Activated CD4-positive, alpha-beta T cell treated with anti-CD3 and anti-CD28 coated beads, Interleukin-2, amount 50 U/mL, for 24 hours (primary cell): ENCODE measurements around the gene CHST8.
A peak's percentile ranks its signal among the peaks of the same experiment; 100 is the strongest.

Experiments used
- DNase-seq, 2 donors: peaks; one replicate each; pipeline ENCODE4 v3.0.0-alpha.2; 2020; ENCODE audit warnings: low read depth in 1 of 2, low spot score in 1 of 2

CHST8 gene

GRCh38 chr19:33763633-33764371, 142.0 kb downstream of the CHST8 start:
- no peak for DNase-seq

GRCh38 chr19:33766623-33767022, 144.9 kb downstream of the CHST8 start:
- no peak for DNase-seq

- no peak for DNase-seq
Observed at GRCh38 chr19:33767898-33768413, 146.2 kb downstream of the CHST8 start.

- no peak for DNase-seq
Observed at GRCh38 chr19:33769208-33769607, 147.5 kb downstream of the CHST8 start.

- DNase-seq: no peak
Observed at GRCh38 chr19:33770107-33770506, 148.4 kb downstream of the CHST8 start.

- DNase-seq: peak; percentile 42 to 51
Observed at GRCh38 chr19:33771384-33772101, 149.8 kb downstream of the CHST8 start.

- DNase-seq: no peak
Observed at GRCh38 chr19:33772102-33772857, 150.5 kb downstream of the CHST8 start.

- no peak for DNase-seq
Observed at GRCh38 chr19:33772858-33773180, 151.1 kb downstream of the CHST8 start.

GRCh38 chr19:33773704-33774624, 152.2 kb downstream of the CHST8 start:
- no peak for DNase-seq

- DNase-seq: no peak
Observed at GRCh38 chr19:33774751-33775150, 153.0 kb downstream of the CHST8 start.

GRCh38 chr19:33775731-33776487, 154.2 kb downstream of the CHST8 start:
- DNase-seq: no peak

- no peak for DNase-seq
Observed at GRCh38 chr19:33777351-33777750, 155.6 kb downstream of the CHST8 start.

GRCh38 chr19:33777753-33778088, 156.0 kb downstream of the CHST8 start:
- no peak for DNase-seq

- peak; percentile 82 to 85 for DNase-seq
Observed at GRCh38 chr19:33778089-33778791, 156.5 kb downstream of the CHST8 start.

GRCh38 chr19:33779849-33780248, 158.1 kb downstream of the CHST8 start:
- no peak for DNase-seq

- DNase-seq: no peak
Observed at GRCh38 chr19:33780251-33780650, 158.5 kb downstream of the CHST8 start.

- DNase-seq: no peak
Observed at GRCh38 chr19:33780746-33781145, 159.0 kb downstream of the CHST8 start.

- DNase-seq: no peak
Observed at GRCh38 chr19:33781415-33781935, 159.7 kb downstream of the CHST8 start.

- DNase-seq: no peak
Observed at GRCh38 chr19:33781996-33782395, 160.2 kb downstream of the CHST8 start.
